ENCODE results near the gene SLC25A41.

SLC25A41 gene

GRCh38 chr19:6460099-6460884 lies 26.7 kb upstream of the SLC25A41 start:
- DNase-seq (ENCODE audit: low read depth in 2 of 2): peak; percentile 88 to 93

GRCh38 chr19:6459262-6460098 lies 25.9 kb upstream of the SLC25A41 start, which contains the start of gene SLC25A23:
TSS of gene SLC25A23 (minus strand) at chr19:6459792. CDS start at chr19:6459628, 164 bp downstream.
- no peak for DNase-seq (ENCODE audit: low read depth in 2 of 2)

GRCh38 chr19:6458695-6459261 lies 25.2 kb upstream of the SLC25A41 start:
- no peak for DNase-seq (ENCODE audit: low read depth in 2 of 2)

GRCh38 chr19:6457958-6458694 lies 24.6 kb upstream of the SLC25A41 start:
- DNase-seq (ENCODE audit: low read depth in 2 of 2): no peak

- DNase-seq (ENCODE audit: low read depth in 2 of 2): no peak
These were observed 22.4 kb upstream of the SLC25A41 start for GRCh38 chr19:6455924-6456323.

- no peak for DNase-seq (ENCODE audit: low read depth in 2 of 2)
These were observed 20.5 kb upstream of the SLC25A41 start for GRCh38 chr19:6453951-6454565.

- no peak for DNase-seq (ENCODE audit: low read depth in 2 of 2)
These were observed 19.3 kb upstream of the SLC25A41 start for GRCh38 chr19:6452899-6453298.

GRCh38 chr19:6452223-6452614 lies 18.7 kb upstream of the SLC25A41 start:
- no peak for DNase-seq (ENCODE audit: low read depth in 2 of 2)

DNA sequence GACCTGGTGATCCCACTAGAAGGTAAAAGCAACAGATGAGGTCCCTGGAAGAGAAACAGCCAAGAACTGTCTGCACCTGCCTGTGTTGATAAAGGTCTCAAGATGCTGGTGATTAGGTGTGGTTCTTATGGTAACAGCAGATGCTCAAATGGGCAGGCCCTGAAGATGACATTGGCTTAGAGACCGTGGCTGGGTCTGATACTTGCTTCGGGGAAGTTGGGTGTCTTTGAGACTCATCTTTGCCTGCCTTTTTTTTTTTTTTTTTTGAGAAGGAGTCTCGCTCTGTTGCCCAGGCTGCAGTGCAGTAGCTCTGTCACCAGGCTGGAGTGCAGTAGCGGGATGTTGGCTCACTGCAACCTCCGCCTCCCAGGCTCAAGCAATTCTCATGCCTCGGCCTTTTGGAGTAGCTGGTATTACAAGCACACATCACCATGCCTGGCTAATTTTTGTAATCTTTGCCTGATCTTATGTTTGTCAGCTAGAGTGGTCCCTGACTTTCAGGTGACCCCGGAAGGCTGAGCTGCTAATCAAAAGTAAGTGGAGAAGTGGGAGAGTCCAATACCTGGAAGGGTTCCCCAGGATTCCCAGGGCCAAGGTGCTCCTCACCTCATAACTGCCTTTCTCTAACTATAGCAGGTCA lies 18.1 kb upstream of the SLC25A41 start:
- no peak for DNase-seq (ENCODE audit: low read depth in 2 of 2)

DNA sequence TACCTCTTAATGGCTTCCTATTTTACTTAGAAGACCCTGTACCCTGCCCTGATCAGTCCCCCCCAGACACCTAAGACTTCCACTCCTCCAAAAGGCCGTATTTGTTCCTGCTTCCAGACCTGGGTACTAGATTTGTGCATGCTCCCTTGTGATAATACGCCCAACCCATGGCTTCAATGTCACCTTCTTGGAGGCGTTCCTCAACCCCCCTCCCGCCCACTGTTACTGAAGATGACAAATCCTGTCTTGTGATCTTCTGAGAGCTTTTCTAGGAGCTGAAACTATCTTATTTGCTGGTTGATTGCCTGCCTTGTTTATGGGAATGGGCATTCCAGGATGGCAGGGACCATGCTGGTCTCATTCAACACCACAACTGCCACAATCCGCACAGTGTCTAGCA lies 16.6 kb upstream of the SLC25A41 start:
- no peak for DNase-seq (ENCODE audit: low read depth in 2 of 2)

DNA sequence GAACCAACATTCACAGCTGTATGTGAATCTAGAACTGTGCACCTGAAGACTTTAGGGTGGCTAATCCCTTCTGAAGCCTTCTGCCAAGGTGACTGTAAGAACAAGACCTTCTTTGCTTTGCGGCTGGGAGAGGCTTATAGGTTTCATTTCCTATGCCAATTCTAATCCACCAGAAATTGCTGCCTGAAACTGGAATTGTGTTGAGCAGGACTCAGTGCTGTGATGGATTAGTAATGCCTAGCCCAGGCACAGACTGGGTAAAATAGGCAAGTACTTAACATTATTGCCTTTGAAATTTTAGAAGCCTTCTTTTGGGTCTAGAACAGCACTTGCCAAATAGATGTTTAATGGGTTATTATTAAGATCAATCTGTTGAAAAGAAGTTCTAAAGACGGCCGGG lies 14.5 kb upstream of the SLC25A41 start:
- DNase-seq (ENCODE audit: low read depth in 2 of 2): no peak

DNA sequence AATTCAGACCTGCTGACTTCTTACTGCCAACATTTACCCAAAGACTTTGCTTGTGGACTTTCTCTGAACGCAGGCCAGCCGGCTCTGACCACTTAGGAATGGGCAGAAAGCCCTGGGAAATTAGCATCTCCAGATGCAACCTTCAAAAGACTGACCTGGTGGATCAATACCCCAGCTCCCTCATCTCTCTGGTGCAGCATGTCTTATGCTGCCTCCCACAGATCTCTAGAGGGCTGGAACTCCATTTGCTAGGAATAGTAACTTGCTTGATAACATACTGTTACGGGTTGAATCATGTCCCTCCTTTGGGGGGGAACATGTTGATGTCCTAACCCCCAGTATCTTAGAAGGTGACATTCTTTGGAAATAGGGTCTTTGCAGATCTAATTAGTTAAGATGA lies 12.9 kb upstream of the SLC25A41 start:
- no peak for DNase-seq (ENCODE audit: low read depth in 2 of 2)

- no peak for DNase-seq (ENCODE audit: low read depth in 2 of 2)
These were observed 10.4 kb upstream of the SLC25A41 start for GRCh38 chr19:6443986-6444385.

- DNase-seq (ENCODE audit: low read depth in 2 of 2): no peak
These were observed 8.6 kb upstream of the SLC25A41 start for GRCh38 chr19:6442087-6442688.

- no peak for DNase-seq (ENCODE audit: low read depth in 2 of 2)
These were observed 7.3 kb upstream of the SLC25A41 start for GRCh38 chr19:6440905-6441304.

DNA sequence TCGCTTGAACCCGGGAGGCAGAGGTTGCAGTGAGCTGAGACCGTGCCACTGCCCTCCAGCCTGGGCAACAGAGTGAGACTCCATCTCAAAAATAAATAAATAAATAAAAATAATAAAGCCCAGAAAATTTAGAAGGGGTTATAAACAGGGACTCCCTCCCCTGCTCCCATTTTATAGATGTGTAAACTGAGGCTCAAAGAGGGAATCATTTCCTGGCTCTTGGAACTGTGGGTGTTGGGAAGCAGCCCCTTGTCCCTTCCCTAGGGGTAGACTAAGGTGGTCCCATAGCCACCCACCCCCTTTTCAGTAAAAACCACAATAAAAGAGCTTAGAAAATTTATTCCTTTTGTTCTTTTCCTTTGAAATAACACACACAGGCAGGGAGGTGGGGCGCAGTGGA lies 6.2 kb upstream of the SLC25A41 start:
- DNase-seq (ENCODE audit: low read depth in 2 of 2): no peak

DNA sequence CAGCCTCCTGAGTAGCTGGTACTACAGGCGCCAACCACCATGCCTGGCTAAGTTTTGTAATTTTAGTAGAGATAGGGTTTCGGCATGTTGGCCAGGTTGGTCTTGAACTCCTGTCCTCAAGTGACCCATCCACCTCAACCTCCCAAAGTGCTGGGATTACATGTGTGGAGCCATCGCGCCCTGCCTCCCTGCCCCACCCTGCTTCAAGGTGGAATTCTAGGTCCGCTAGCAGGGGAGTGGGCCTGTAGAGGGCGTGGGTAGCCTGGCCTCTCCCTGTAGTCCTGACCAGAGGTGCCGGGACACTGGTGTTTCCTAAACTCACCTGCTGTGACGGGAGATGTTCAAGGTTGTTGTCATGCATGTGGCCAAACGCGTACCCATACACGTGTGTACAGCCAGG lies 398 bp downstream of the SLC25A41 start:
- DNase-seq (ENCODE audit: low read depth in 2 of 2): no peak

- DNase-seq (ENCODE audit: low read depth in 2 of 2): no peak
These were observed 1.7 kb downstream of the SLC25A41 start for GRCh38 chr19:6431891-6432290.

DNA sequence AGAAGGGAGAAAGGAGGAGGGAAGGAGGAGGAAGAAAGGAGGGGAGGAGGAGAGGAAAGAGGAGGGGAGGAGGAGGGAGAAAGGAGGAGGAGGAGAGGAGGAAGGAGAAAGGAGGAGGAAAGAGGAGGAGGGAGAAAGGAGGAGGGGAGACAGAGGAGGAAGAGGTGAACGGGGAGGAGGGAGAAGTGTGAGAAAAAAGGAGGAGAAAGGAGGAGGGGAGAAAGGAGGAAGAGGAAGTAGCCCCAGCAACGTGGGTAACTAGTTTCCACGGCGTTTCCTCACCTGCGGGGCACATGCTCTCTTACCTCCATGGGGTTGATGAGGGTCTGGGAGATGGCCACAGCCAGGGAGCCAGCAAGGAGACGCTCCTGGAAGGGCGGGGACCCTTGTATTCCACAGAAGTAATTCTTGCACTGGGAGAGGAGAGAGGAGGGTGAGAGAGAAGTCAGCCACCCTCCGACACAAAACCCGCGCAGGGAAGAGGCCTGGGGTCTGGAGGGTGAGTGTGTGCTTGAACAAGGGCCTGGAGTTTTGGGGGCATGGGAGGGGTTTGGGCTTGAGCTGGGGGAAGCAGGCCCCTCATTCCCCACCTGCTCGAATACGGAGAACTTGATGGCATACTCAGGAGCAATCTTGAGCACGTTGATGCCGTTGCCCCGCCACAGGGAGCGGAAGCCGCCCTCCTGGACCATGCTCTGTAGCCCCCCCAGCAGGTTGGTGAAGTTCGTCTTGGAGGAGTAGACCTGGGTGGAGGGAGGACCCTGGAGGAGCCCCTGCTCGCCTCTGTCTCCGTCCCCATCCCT lies 3.9 kb downstream of the SLC25A41 start:
- no peak for DNase-seq (ENCODE audit: low read depth in 2 of 2)

Data from stimulated activated CD8-positive, alpha-beta memory T cell treated with anti-CD3 and anti-CD28 coated beads, Interleukin-7, amount 100 ng/mL, for 1 hour (primary cell).